ENCODE data around the gene TEX35. TPM values are rescaled to one million over a fixed set of nuclear protein-coding genes. Genes with fewer than 3 reads are reported as not detected.
A peak's percentile ranks its signal among the peaks of the same experiment; 100 is the strongest.

TEX35 gene
- polyA plus RNA-seq: not detected

DNA sequence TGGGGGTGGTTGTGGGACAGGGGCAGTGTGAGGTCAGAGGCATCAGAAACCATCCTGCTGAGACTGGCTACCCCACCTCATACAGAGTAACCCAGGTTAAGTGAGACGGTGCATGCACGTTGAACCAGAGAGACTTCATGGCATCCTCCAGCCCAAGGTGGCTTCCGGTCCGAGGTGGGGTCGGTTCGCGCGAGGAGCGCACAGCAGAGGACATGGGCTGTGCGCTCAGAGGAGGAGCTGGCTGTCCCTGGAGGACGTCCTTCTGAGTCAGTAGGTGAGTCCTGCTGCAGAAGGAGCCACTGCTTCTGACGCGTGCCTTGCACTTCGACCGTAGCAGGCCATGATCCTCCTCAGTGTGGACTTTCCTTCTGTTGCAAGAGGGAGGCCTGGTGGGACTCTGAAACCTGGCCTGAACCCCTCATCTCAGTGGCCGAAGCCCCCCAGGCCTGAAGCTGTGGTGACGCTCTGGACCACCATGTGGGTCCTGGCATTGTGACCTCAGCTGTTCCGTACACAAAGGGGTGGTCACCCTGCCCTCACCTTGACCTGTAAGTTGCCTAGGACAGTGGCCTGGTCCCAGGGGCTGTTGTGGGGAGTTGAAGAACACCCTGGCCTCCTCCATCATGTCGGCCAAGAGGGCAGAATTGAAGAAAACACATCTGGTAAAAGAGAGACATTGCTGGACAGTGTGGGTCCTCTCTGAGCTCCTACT lies at the start of gene TEX35:
TSS of gene TEX35 (plus strand) at position 544 of the 712 bp plus-strand sequence. CDS start at position 624, 80 bp downstream.
- Mint-ChIP-seq H3K27me3 (peaks cover 1% of the 10 kb centered on the region), H3K36me3 (no peaks in the 10 kb centered on the region), H3K9me3 (no peaks in the 10 kb centered on the region), H3K4me1 (peaks cover 0 to 2% (median 0%) of the 10 kb centered on the region in 3 donors), H3K4me3 (no peak within 1 kb of the TSS), H3K27ac (no peak within 1 kb of the TSS)

DNA sequence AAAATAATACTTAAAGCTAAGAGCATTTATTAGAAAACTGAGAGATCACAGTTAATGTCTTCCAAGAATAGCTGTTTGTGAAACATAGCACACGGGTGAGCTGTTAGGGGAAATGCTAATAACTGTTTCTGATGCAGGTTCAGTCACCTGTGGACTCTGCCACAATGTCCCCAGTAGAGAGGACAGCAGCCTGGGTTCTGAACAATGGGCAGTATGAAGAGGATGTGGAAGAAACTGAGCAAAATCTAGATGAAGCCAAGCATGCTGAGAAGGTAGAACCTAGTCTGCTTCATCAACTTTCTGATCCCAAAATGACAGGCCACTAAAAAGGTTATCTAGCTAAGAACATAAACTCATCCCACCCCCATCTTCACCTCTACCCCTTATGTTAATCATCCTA lies 48.8 kb upstream of the TEX35 start:
- Mint-ChIP-seq H3K4me3 (no peak overlapping the region), H3K27ac (no peak overlapping the region), H3K27me3 (peaks cover 4% of the 10 kb centered on the region), H3K36me3 (no peaks in the 10 kb centered on the region), H3K9me3 (no peaks in the 10 kb centered on the region), H3K4me1 (no peaks in the 10 kb centered on the region)

DNA sequence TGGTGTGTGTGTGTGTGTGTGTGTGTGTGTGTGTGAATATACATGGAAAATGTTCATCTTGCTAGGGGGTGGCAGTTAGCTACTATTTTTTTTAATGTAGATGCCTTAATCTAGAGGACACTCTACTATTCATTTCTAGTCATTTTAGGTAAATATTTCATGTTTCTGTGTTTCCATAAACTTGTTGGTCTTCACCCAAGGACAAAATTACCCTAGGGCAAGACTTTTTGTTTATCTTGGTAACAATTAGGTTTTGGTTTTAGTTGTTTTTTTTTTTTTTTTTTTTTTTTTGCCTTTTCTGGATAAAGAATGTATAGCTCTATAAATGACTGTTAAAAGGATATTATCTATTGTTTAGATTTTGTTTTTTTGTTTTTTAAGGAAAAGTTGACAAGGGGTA lies 48.3 kb upstream of the TEX35 start:
- H3K27me3 Mint-ChIP-seq: peaks cover 4% of the 10 kb centered on the region
- no peaks in the 10 kb centered on the region for H3K9me3 Mint-ChIP-seq
- H3K4me1 Mint-ChIP-seq: no peaks in the 10 kb centered on the region
- no peak overlapping the region for H3K27ac Mint-ChIP-seq
- no peaks in the 10 kb centered on the region for H3K36me3 Mint-ChIP-seq
- no peak overlapping the region for H3K4me3 Mint-ChIP-seq

DNA sequence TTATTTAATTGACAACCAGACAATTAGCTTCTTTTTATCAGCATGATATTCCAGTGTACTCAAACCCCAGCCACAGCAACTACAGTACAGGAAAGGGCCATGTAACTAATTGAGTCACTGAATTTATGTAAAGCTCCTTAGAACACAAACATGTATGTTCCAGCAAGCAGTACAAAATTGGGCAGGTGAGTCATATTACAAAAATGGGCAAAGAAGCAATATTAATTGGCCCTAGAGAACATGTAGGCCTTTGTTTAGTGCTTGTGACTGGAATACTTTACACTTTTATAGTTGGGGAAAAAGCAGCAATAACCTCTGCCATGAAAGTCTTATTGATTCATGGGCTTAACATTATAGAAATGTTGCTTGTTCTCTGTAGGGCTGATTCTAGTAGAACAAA lies 47.9 kb upstream of the TEX35 start:
- H3K9me3 Mint-ChIP-seq: no peaks in the 10 kb centered on the region

DNA sequence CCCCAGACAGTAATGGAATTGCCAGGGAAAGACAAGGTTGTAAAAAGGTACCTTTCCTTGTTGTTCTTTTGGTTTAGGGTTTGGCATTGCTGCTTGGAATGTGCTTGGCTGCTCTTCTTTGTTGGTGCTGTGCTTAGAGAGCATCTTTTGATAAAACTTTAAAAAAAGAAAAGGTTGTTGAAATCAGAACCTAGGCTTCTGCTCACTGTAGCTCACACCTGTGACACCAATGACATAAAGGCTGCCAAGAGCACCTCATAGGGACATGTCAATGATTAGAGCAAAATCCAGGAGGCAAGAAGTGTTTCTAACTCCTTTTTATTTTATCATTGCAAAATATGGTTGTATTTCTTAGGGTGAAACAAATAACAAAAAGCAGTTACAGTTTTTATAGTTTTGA lies 45.1 kb upstream of the TEX35 start:
- Mint-ChIP-seq H3K27ac (no peak overlapping the region), H3K27me3 (peaks cover 5% of the 10 kb centered on the region), H3K9me3 (no peaks in the 10 kb centered on the region), H3K36me3 (no peaks in the 10 kb centered on the region), H3K4me3 (no peak overlapping the region), H3K4me1 (no peaks in the 10 kb centered on the region)

More for the DNA sequence above, 47.9 kb upstream of the TEX35 start:
- H3K36me3 Mint-ChIP-seq: no peaks in the 10 kb centered on the region
- H3K27me3 Mint-ChIP-seq: peaks cover 4% of the 10 kb centered on the region
- no peak overlapping the region for H3K4me3 Mint-ChIP-seq
- H3K4me1 Mint-ChIP-seq: no peaks in the 10 kb centered on the region
- no peak overlapping the region for H3K27ac Mint-ChIP-seq

DNA sequence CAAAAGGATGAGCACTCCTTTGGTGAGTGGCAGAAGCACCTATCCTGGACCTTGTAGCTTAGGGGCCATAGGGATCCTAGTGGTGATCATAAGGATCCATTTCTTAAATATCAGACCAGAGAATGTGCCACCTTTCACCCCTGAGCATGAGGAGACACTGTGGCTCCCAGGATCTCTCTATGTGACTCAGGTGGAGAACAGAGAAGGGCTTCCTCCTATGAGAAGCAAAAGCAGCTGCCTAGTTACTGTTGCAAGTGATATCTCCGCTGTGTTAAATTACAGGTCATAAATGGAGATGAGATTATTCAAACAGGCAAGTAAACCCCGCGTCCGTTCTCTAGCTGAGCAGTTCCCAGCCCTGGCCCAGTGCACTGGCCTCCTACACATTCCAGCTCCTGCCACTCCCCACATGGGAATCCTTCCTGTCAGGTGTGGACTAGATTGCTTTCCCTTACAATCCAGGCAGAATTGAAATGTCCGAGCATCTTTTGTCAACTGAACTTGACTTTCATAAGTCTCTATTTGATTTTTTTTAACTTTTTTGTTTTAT lies 42.4 kb upstream of the TEX35 start:
- Mint-ChIP-seq H3K4me3 (no peak overlapping the region), H3K27me3 (peaks cover 10% of the 10 kb centered on the region), H3K9me3 (no peaks in the 10 kb centered on the region), H3K4me1 (no peaks in the 10 kb centered on the region), H3K27ac (no peak overlapping the region), H3K36me3 (no peaks in the 10 kb centered on the region)

DNA sequence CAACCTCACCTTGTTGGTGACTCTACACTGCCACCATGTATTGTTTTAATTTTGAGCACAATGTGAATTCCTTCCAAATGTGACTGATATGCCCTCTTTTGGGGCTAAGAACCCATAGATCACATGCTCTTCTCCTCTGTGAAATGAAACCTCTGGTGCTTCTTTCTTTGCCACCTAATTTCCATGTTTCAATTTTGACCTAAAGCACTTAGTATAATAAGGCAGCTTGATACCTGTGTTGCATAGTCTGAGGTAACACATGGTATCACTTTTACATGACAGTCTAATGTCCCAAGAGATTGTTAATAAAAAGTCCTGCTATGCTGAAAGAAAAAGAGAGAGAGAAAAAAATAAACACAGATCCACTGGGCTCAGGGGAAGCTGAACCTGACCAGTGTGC lies 40.4 kb upstream of the TEX35 start:
- H3K4me1 Mint-ChIP-seq: no peaks in the 10 kb centered on the region
- peaks cover 10% of the 10 kb centered on the region for H3K27me3 Mint-ChIP-seq
- no peak overlapping the region for H3K27ac Mint-ChIP-seq
- no peaks in the 10 kb centered on the region for H3K36me3 Mint-ChIP-seq
- no peak overlapping the region for H3K4me3 Mint-ChIP-seq
- no peaks in the 10 kb centered on the region for H3K9me3 Mint-ChIP-seq

DNA sequence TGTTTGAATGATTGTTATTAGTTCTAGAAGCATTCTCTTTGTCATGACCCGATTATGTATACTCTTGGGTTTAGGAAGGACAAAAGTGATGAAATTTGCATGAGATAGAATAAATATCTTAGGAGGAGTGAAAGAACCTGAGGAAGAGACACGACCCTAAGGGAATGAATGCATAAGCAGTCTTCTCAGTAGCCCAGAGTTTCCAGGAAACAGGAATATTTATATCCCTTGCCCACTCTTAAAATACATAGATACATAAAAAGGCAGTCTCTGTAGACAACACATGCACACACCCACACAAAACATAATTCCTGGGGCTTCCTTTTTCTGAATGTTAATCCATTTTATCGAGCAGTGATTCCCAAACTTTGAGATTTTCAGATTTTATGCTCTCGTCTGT lies 35.5 kb upstream of the TEX35 start:
- H3K27ac Mint-ChIP-seq: no peak overlapping the region
- peaks cover 9% of the 10 kb centered on the region for H3K27me3 Mint-ChIP-seq
- no peak overlapping the region for H3K4me3 Mint-ChIP-seq
- H3K4me1 Mint-ChIP-seq: no peaks in the 10 kb centered on the region
- H3K36me3 Mint-ChIP-seq: no peaks in the 10 kb centered on the region
- no peaks in the 10 kb centered on the region for H3K9me3 Mint-ChIP-seq

DNA sequence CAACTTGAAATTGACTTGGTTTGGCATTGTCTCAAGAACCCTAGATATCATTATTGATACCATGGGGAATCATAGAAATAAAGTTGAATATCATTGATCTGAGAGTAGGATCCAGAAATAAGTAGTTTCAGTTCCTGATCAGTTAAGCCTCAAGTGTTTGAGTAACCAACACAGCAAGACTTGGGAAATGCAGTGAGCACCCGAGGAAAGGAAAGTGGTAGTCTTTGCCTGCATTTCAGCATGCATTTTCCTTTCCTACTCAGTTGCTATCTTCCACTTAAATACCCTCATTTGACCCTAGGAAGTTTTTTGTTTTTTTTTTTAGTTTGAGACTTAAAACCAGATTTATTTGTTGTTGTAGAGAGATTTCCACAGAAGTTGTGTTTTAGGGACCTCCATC lies 35.1 kb upstream of the TEX35 start:
- Mint-ChIP-seq H3K9me3 (no peaks in the 10 kb centered on the region), H3K4me1 (no peaks in the 10 kb centered on the region), H3K4me3 (no peak overlapping the region), H3K36me3 (no peaks in the 10 kb centered on the region), H3K27me3 (peaks cover 8% of the 10 kb centered on the region), H3K27ac (no peak overlapping the region)

DNA sequence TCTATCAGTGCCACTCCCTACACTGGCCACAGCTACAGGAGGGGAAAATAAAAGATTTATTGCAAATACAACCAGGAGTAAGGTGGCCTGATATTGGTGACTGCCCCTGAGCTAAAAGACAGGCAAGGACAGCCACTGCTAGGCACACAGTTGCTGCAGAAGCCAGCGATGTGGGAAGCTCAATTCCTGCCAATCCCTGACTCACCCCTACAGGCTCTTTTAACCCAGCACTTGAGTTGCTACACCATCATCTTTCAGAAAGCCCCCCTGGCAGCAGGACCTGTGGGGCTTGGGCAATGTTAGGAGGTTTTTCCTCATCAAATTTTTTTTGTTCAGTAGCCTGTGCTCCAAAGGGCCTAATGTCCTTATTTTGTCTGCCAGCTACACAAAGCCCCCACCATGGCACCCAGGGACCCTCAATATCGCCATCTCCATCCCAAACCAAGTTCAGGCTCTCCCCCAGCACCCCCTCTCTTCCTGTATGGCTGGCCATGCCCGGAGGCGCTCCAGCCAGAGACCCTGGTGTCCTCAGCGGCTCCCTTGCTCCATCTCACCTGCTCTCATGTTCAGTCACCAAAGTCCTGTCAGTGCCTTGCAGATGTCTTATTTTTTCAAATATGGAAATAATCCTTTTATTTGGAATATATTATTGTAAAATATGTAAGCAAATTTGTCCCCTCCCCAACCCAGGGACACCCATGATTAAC lies 29.5 kb upstream of the TEX35 start:
- H3K27me3 Mint-ChIP-seq: peaks cover 3% of the 10 kb centered on the region
- H3K27ac Mint-ChIP-seq: no peak overlapping the region
- H3K4me1 Mint-ChIP-seq: peaks cover 7 to 18% (median 10%) of the 10 kb centered on the region in 3 donors
- H3K4me3 Mint-ChIP-seq: no peak overlapping the region
- no peaks in the 10 kb centered on the region for H3K9me3 Mint-ChIP-seq
- H3K36me3 Mint-ChIP-seq: peaks cover 2% of the 10 kb centered on the region

DNA sequence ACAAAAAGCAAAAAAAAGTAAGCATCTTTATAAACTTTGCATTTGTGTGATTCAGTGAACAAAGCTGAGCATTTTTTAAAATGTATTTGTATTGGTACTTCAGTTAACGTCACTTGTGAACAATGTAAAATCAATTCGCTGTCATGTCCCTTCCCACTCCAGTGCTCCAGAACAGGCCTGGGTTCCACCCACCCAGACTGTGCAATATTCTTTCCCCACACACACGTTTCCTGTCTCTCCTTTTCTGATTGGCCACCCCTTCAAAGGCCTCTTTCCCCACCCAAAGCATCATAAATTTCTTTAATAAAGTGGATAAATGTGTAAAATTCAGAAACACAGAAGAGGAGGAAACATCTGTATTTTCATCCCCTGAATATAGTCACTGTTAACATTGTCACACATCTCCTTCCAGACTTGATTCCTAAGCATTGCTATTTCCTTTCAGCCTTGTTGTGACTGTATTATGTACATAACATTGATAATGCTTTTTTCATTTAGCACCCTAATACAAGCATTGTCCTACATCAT lies 28.1 kb upstream of the TEX35 start:
- peaks cover 7 to 18% (median 10%) of the 10 kb centered on the region in 3 donors for H3K4me1 Mint-ChIP-seq
- peak overlapping the region in 1 of 4 donors; percentile 79 for H3K4me3 Mint-ChIP-seq

DNA sequence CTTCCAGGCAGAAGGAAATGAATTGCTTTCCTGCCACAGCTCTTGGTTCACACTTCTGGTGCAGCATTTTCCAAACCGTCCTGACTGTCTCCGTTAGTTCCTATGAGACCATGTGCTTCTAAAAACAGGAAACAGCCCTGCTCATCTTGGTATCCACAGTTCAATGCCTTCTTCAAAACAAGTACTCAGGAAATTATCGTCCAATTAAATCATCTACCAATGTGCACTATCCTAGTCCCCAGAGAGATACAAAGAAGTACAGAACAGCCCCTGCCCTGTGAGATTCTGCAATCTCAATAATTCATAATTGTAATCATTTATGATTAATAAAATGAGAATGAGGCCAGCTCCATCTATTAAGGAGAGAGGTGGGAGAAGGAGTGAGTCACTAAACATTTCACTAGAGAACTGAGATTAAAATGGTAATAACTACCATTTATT lies 27.3 kb upstream of the TEX35 start:
- peak overlapping the region; percentile 2 to 79 (median 26) for H3K4me3 Mint-ChIP-seq
- no peaks in the 10 kb centered on the region for H3K9me3 Mint-ChIP-seq
- H3K27ac Mint-ChIP-seq: peak overlapping the region in 1 of 3 donors; percentile 21
- peaks cover 7 to 18% (median 10%) of the 10 kb centered on the region in 3 donors for H3K4me1 Mint-ChIP-seq
- peaks cover 4% of the 10 kb centered on the region for H3K36me3 Mint-ChIP-seq
- H3K27me3 Mint-ChIP-seq: peaks cover 3% of the 10 kb centered on the region

More for the DNA sequence above, 28.1 kb upstream of the TEX35 start:
- H3K27me3 Mint-ChIP-seq: peaks cover 5% of the 10 kb centered on the region
- peaks cover 4% of the 10 kb centered on the region for H3K36me3 Mint-ChIP-seq
- H3K9me3 Mint-ChIP-seq: no peaks in the 10 kb centered on the region
- H3K27ac Mint-ChIP-seq: no peak overlapping the region

DNA sequence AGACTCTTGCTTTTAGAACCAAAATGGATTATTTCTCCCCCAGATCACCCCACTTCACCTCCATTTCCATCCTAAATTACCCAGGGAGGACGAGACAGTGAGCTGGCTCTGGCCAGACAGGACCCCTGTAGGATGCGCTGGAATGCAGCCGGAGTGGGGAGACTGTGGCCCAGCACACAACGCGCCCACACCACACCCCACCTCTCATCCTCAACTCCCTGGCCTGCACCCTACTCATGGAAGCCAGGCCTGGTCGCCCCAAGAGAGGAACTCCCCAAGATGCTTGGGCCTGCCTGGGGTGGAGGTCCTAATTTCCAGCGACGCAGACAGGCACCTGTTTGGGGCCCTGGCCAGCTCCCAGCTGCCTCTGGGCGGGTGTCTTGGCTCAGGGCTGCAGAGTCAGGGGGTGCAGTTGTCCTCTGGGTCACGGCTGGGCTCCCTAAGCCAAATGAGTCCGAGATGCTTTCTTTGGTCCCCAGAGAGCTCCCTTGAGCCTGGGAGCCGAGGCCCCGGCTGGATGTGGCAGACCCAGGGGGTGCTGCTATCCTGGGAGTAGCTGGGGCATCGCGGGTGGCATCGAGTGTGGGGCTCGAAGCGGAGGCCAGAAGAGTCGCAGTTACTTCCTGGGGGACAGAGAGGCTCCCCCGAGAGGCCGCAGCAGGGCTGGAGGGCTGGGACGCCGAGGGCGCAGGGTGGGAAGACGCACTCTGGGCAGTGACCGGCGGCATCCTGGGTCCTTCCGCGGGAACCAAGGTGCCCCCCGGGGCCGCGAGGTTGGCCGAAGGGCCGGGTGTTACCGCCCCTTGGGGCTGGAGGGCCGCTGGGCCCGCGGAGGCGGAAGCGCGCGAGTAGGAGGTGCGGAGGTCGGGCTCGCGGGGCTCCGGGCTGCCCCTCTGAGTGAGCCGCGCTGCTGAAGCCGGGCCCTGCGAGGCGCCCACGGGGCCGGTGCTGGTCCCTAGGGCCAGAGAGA lies 26.5 kb upstream of the TEX35 start:
- Mint-ChIP-seq H3K36me3 (peaks cover 4% of the 10 kb centered on the region), H3K4me3 (peak overlapping the region; percentile 2 to 88 (median 27)), H3K27ac (peak overlapping the region in 1 of 3 donors; percentile 97), H3K9me3 (no peaks in the 10 kb centered on the region), H3K27me3 (peaks cover 3% of the 10 kb centered on the region), H3K4me1 (peaks cover 7 to 18% (median 10%) of the 10 kb centered on the region in 3 donors)

DNA sequence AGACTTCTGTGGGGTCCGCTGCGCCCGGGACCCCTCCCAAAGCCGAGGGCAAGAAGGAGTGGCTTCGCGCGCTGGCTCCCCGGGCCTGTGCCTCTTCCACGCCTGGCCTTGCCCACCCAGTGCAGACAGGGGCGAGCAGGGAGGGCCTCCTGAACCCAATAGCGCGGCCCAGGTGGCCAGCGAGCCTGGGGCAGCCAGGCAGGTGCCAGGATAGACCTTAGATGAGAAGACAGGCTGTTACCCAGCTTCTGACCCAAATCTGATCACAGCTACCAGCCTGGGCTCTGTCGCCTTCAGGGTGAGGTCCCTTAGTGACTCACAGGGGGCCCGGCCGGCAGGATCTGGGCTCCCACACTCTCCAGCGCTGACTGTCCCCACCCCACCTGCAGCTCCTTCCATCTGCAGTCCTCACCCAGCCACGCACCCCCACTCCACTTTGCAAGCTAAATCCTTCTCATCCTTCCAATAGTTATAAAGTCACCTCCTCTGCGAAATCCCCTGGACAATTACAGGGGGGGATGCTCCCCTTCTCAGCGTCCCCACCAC lies 25.8 kb upstream of the TEX35 start:
- peaks cover 3% of the 10 kb centered on the region for H3K27me3 Mint-ChIP-seq
- H3K36me3 Mint-ChIP-seq: peaks cover 4% of the 10 kb centered on the region
- H3K4me3 Mint-ChIP-seq: peak overlapping the region; percentile 37 to 88 (median 68)
- H3K9me3 Mint-ChIP-seq: no peaks in the 10 kb centered on the region
- peak overlapping the region; percentile 64 to 97 (median 70) for H3K27ac Mint-ChIP-seq
- peaks cover 7 to 18% (median 10%) of the 10 kb centered on the region in 3 donors for H3K4me1 Mint-ChIP-seq
